Measurements from ENCODE around the gene MLKL.

DNA sequence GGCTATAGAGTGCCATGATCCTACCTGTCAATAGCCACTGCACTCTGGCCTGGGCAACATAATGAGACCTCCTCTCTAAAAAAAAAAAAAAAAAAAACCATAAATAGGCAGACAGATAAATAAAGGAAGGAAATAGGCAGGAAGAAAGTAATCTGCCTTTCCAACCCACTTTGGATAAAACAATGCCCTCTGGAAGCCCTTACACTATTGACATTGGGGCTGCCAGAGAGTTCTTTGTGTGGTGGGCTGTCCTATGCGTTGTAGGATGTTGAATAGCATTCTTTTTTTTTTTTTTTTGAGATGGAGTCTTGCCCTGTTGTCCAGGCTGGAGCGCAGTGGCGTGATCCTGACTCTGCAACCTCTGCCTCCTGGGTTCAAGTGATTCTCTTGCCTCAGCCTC is 26.8 kb downstream of the MLKL start:
- TF ChIP-seq POLR2A (IDR thresholded peaks at IDR 0.05) = no peak
- TF ChIP-seq, protein P1, sequence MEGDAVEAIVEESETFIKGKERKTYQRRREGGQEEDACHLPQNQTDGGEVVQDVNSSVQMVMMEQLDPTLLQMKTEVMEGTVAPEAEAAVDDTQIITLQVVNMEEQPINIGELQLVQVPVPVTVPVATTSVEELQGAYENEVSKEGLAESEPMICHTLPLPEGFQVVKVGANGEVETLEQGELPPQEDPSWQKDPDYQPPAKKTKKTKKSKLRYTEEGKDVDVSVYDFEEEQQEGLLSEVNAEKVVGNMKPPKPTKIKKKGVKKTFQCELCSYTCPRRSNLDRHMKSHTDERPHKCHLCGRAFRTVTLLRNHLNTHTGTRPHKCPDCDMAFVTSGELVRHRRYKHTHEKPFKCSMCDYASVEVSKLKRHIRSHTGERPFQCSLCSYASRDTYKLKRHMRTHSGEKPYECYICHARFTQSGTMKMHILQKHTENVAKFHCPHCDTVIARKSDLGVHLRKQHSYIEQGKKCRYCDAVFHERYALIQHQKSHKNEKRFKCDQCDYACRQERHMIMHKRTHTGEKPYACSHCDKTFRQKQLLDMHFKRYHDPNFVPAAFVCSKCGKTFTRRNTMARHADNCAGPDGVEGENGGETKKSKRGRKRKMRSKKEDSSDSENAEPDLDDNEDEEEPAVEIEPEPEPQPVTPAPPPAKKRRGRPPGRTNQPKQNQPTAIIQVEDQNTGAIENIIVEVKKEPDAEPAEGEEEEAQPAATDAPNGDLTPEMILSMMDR (IDR thresholded peaks at IDR 0.05) = no peak
